EH (cell line): ENCODE data around the gene PHYHD1.
"Not testable (repeated sequence)": the region's sequence is repeated elsewhere in the genome, so short reads cannot be mapped to it uniquely, and the experiment has no call there.

Experiments used
- DNase-seq: peaks from one replicate; pipeline ENCODE4 v3.0.0-alpha.2; 2015; ENCODE audit warnings: low read depth

The PHYHD1 gene

GRCh38 chr9:128921881-128922763 lies 1.3 kb downstream of the PHYHD1 start:
- DNase-seq: peak; percentile 65

- no peak for DNase-seq
Measured at GRCh38 chr9:128923493-128923883, 2.7 kb downstream of the PHYHD1 start.

GRCh38 chr9:128927731-128928411 lies 7.1 kb downstream of the PHYHD1 start:
- DNase-seq: peak; percentile 54

- DNase-seq: no peak
Measured at GRCh38 chr9:128928624-128929023, 7.8 kb downstream of the PHYHD1 start.

- no peak for DNase-seq
Measured at GRCh38 chr9:128929560-128929959, 8.8 kb downstream of the PHYHD1 start.

GRCh38 chr9:128933731-128934130 lies 12.9 kb downstream of the PHYHD1 start:
- DNase-seq: no peak

GRCh38 chr9:128936171-128936865 lies 15.5 kb downstream of the PHYHD1 start:
- no peak for DNase-seq

- DNase-seq: no peak
Measured at GRCh38 chr9:128937310-128938165, 16.8 kb downstream of the PHYHD1 start.

GRCh38 chr9:128940271-128940921 lies 19.6 kb downstream of the PHYHD1 start:
- DNase-seq: no peak

GRCh38 chr9:128940946-128941755 lies 20.4 kb downstream of the PHYHD1 start:
- no peak for DNase-seq

- no peak for DNase-seq
Measured at GRCh38 chr9:128943832-128944620, 23.2 kb downstream of the PHYHD1 start.

GRCh38 chr9:128944966-128945365 lies 24.2 kb downstream of the PHYHD1 start:
- DNase-seq: not testable (repeated sequence)

GRCh38 chr9:128945798-128946501 lies 25.2 kb downstream of the PHYHD1 start:
- DNase-seq: no peak

- DNase-seq: peak; percentile 39
Measured at GRCh38 chr9:128946571-128947276, 25.9 kb downstream of the PHYHD1 start.

- DNase-seq: no peak
Measured at GRCh38 chr9:128947277-128947526, 26.4 kb downstream of the PHYHD1 start.

- DNase-seq: peak; percentile 91
Measured at GRCh38 chr9:128947527-128948301, 26.9 kb downstream of the PHYHD1 start, which contains the start of the genes DOLK and NUP188. Gene DOLK (minus strand): TSS chr9:128947603. CDS start chr9:128947303, 300 bp downstream. Gene NUP188 (plus strand): TSS chr9:128947699. CDS start chr9:128947720, 21 bp downstream.

- DNase-seq: not testable (repeated sequence)
Measured at GRCh38 chr9:128961403-128961802, 40.6 kb downstream of the PHYHD1 start.
